WI38 (cell line): ENCODE data around the gene ATL3.
"Not testable (repeated sequence)": the region's sequence is repeated elsewhere in the genome, so short reads cannot be mapped to it uniquely, and the experiment has no call there.

Experiments
- H3K4me3 ChIP-seq: 2 replicates; pipeline ENCODE4 v1.5.1; 2011; ENCODE audit warnings: low read depth, mild to moderate bottlenecking, control low read depth, low read length
- CTCF ChIP-seq: IDR thresholded peaks from 2 replicates; pipeline ENCODE4 v1.5.1; 2012; ENCODE audit warnings: low read depth, mild to moderate bottlenecking, control low read depth, low read length

Gene ATL3

GRCh38 chr11:63595296-63595695, 75.9 kb downstream of the ATL3 start:
- TF ChIP-seq CTCF: no peak
- no peak overlapping the region for H3K4me3 ChIP-seq

GRCh38 chr11:63592975-63593395, 78.2 kb downstream of the ATL3 start:
- H3K4me3 ChIP-seq: no peak overlapping the region
- TF ChIP-seq CTCF: peak; percentile 69

- no peak overlapping the region for H3K4me3 ChIP-seq
- no peak for TF ChIP-seq CTCF
These were observed 81.0 kb downstream of the ATL3 start for GRCh38 chr11:63590024-63590788.

- TF ChIP-seq CTCF: no peak
- H3K4me3 ChIP-seq: no peak overlapping the region
These were observed 82.2 kb downstream of the ATL3 start for GRCh38 chr11:63589000-63589399.

- no peak overlapping the region for H3K4me3 ChIP-seq
- no peak for TF ChIP-seq CTCF
These were observed 84.6 kb downstream of the ATL3 start for GRCh38 chr11:63586451-63587166.

GRCh38 chr11:63583357-63583677, 87.9 kb downstream of the ATL3 start:
- H3K4me3 ChIP-seq: no peak overlapping the region
- no peak for TF ChIP-seq CTCF

- not testable (repeated sequence) for H3K4me3 ChIP-seq
These were observed 90.0 kb downstream of the ATL3 start for GRCh38 chr11:63581224-63581623.

- H3K4me3 ChIP-seq: not testable (repeated sequence)
These were observed 92.3 kb downstream of the ATL3 start for GRCh38 chr11:63578882-63579281.
